Lower leg skin (tissue), 4 donors: ENCODE data around the gene TRPC4. TPM values are rescaled to one million over a fixed set of nuclear protein-coding genes. Genes with fewer than 3 reads are reported as not detected.
"Not testable (repeated sequence)": the region's sequence is repeated elsewhere in the genome, so short reads cannot be mapped to it uniquely, and the experiment has no call there.

ENCODE experiments used
- DNase-seq, 2 donors: peaks; one replicate each; pipeline ENCODE4 v3.0.0-alpha.2; 2019; ENCODE audit warnings: low spot score in 2 of 2
- H3K4me3 ChIP-seq: fragments of 200-600 bp; sonication (generic); 2 replicates; pipeline ENCODE4 v1.5.1; 2017; ENCODE audit warnings: mild to moderate bottlenecking, low read depth; ENCODE audit not compliant: poor library complexity, severe bottlenecking
- CTCF ChIP-seq, 3 donors: fragments of 450-650 bp; IDR thresholded peaks; one replicate each; pipeline ENCODE4 v1.5.1; 2016; ENCODE audit warnings: antibody characterized with exemption in 3 of 3, mild to moderate bottlenecking in 3 of 3, moderate library complexity in 2 of 3
- POLR2A ChIP-seq, 2 donors: fragments of 450-650 bp; IDR thresholded peaks; one replicate each; pipeline ENCODE4 v1.6.1; 2016 to 2017; ENCODE audit warnings: antibody characterized with exemption in 2 of 2, mild to moderate bottlenecking in 1 of 2, moderate library complexity in 1 of 2
- WGBS, 2 donors: methylation state at CpG; one replicate each; pipeline ENCODE4 v1.1.5; 2018; 5-methylcytosine and 5-hydroxymethylcytosine counted together
- intact Hi-C: fragments of 100-400 bp; cut with DNase I; formaldehyde crosslinking; loops from one replicate; pipeline ENCODE4 v1.15.0; 2023; ENCODE audit warnings: low total_unique reads
- total RNA-seq, 4 donors: library from RNA; depleted of rRNA; stranded (reverse); fragments of >200 nt; gene quantifications; one replicate each; pipeline ENCODE4 v1.1.0, GENCODE V29; 2016

The TRPC4 gene
- total RNA-seq, 4 donors from 2014 or later, result 0.39 TPM; not detected in 3

- WGBS, 2 donors, result 64 to 77% methylated on average over 1 of the region's 1 CpG
- no peak for DNase-seq
- TF ChIP-seq CTCF (IDR thresholded peaks at IDR 0.05) (no peak), POLR2A (IDR thresholded peaks at IDR 0.05) (no peak)
- H3K4me3 ChIP-seq, result no peak overlapping the region
- intact Hi-C loops, result no loop called here
Observed at GRCh38 chr13:37816276-37816675, 53.3 kb downstream of the TRPC4 start.

GRCh38 chr13:37811441-37811840 is 58.1 kb downstream of the TRPC4 start:
- intact Hi-C loops, result no loop called here
- H3K4me3 ChIP-seq, result no peak overlapping the region
- WGBS, 2 donors, result 78 to 80% methylated on average over 2 of the region's 2 CpGs
- TF ChIP-seq CTCF (IDR thresholded peaks at IDR 0.05) (no peak), POLR2A (IDR thresholded peaks at IDR 0.05) (no peak)
- DNase-seq, result no peak

DNA sequence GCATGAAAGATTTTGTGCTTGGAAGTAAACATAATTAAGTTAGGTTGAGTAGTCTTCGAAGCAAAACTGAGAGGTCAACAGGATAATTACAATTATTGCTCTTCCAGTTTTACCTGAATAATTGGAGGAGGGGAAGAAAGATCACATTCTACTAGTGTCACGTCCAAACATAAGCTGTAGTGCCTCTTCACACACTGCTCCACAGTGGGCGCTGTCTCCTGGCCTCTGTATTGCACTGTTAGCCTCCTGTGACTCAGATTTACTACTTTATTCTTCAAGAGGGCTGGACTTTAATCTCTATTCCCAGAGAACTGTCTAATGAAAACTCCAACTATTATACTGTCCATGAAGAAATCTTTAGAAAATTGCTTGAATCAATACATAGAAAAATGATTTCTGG is 62.9 kb downstream of the TRPC4 start:
- TF ChIP-seq CTCF (IDR thresholded peaks at IDR 0.05) (no peak), POLR2A (IDR thresholded peaks at IDR 0.05) (no peak)
- 64 to 70% methylated on average over 3 of the region's 3 CpGs for WGBS, 2 donors
- H3K4me3 ChIP-seq, result no peak overlapping the region
- no peak for DNase-seq
- intact Hi-C loops, result no loop called here

DNA sequence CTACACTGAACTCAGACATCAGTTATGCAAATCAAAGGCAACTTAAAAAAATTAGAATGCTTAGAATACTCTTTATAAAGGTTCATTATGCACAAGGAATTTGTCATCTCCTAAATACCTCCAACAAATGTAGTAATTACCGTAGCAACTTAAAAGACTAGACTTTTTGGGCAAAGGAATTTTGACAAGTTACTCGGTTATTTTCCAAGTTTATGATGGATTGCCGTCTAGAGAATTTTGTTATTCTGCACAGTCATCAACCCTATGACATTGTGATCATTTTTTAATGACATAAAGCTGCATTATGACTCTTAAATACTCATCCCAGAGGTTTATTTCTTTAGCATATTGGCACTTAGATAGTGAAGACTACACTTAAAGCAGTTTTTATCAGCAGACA is 71.9 kb downstream of the TRPC4 start:
- TF ChIP-seq POLR2A (IDR thresholded peaks at IDR 0.05), result no peak
- no peak for TF ChIP-seq CTCF (IDR thresholded peaks at IDR 0.05)
- no peak for DNase-seq
- WGBS, 2 donors, result 25 to 42% methylated on average over 3 of the region's 3 CpGs
- H3K4me3 ChIP-seq, result no peak overlapping the region
- intact Hi-C loops, result no loop called here

- WGBS, 2 donors, result 93 to 95% methylated on average over 4 of the region's 4 CpGs
- H3K4me3 ChIP-seq, intact Hi-C loops, DNase-seq: not testable (repeated sequence)
Observed at GRCh38 chr13:37796795-37797194, 72.8 kb downstream of the TRPC4 start.

- intact Hi-C loops, result no loop called here
- no peak for DNase-seq
- TF ChIP-seq POLR2A (IDR thresholded peaks at IDR 0.05) (no peak), CTCF (IDR thresholded peaks at IDR 0.05) (no peak)
- H3K4me3 ChIP-seq, result no peak overlapping the region
Observed at GRCh38 chr13:37795326-37795725, 74.2 kb downstream of the TRPC4 start.
